Activated CD4-positive, alpha-beta T cell treated with anti-CD3 and anti-CD28 coated beads, Interleukin-2, amount 50 U/mL, for 24 hours (primary cell): ENCODE data around the gene HCFC1.
A peak's percentile ranks its signal among the peaks of the same experiment; 100 is the strongest.

ENCODE experiments used
- DNase-seq, 2 donors: peaks; one replicate each; pipeline ENCODE4 v3.0.0-alpha.2; 2020; ENCODE audit warnings: low read depth in 1 of 2, low spot score in 1 of 2

The HCFC1 gene

GRCh38 chrX:153941336-153942252 is 30.0 kb downstream of the HCFC1 start:
- no peak for DNase-seq

- no peak for DNase-seq
Observed at GRCh38 chrX:153939573-153939972, 32.0 kb downstream of the HCFC1 start.

- no peak for DNase-seq
Observed at GRCh38 chrX:153938226-153938786, 33.3 kb downstream of the HCFC1 start.

- DNase-seq: no peak
Observed at GRCh38 chrX:153937056-153937455, 34.6 kb downstream of the HCFC1 start.

- no peak for DNase-seq
Observed at GRCh38 chrX:153935326-153935851, 36.2 kb downstream of the HCFC1 start.

- peak in 1 of 2 donors; percentile 40 for DNase-seq
Observed at GRCh38 chrX:153934762-153935325, 36.8 kb downstream of the HCFC1 start, which contains the start of gene NAA10. TSS of gene NAA10 (minus strand) at chrX:153935037. CDS start at chrX:153934904, 133 bp downstream.

GRCh38 chrX:153934148-153934761 is 37.4 kb downstream of the HCFC1 start:
- DNase-seq: no peak

- DNase-seq: no peak
Observed at GRCh38 chrX:153933748-153934147, 37.9 kb downstream of the HCFC1 start.

GRCh38 chrX:153932220-153932915 is 39.2 kb downstream of the HCFC1 start:
- no peak for DNase-seq

GRCh38 chrX:153931748-153932147 is 39.9 kb downstream of the HCFC1 start:
- DNase-seq: no peak

GRCh38 chrX:153931151-153931550 is 40.5 kb downstream of the HCFC1 start:
- DNase-seq: no peak

GRCh38 chrX:153930011-153930910 is 41.4 kb downstream of the HCFC1 start:
- DNase-seq: no peak

- DNase-seq: no peak
Observed at GRCh38 chrX:153929576-153929975, 42.0 kb downstream of the HCFC1 start.

- DNase-seq: no peak
Observed at GRCh38 chrX:153928846-153929245, 42.8 kb downstream of the HCFC1 start.

GRCh38 chrX:153927922-153928760 is 43.5 kb downstream of the HCFC1 start:
- DNase-seq: peak; percentile 74 to 84

GRCh38 chrX:153927672-153927921 is 44.0 kb downstream of the HCFC1 start:
- DNase-seq: no peak

- DNase-seq: peak in 1 of 2 donors; percentile 62
Observed at GRCh38 chrX:153926858-153927671, 44.6 kb downstream of the HCFC1 start.

GRCh38 chrX:153926552-153926857 is 45.1 kb downstream of the HCFC1 start:
- DNase-seq: no peak
